H1 (cell line): ENCODE measurements around the gene RRAGC. TPM values are rescaled to one million over a fixed set of nuclear protein-coding genes. Genes with fewer than 3 reads are reported as not detected.

Source experiments
- ASH2L ChIP-seq: fragments of 200-600, 300-600 bp; sonication (generic); IDR thresholded peaks from one replicate; pipeline ENCODE4 v1.7.1; 2017; ENCODE audit warnings: low read length
- CTBP2 ChIP-seq: IDR thresholded peaks from 2 replicates; pipeline ENCODE4 v1.7.0; 2011; ENCODE audit warnings: borderline replicate concordance, mild to moderate bottlenecking, moderate library complexity, mixed read lengths, low read length; ENCODE audit not compliant: insufficient read depth, insufficient read length
- EGR1 ChIP-seq: IDR thresholded peaks from 2 replicates; pipeline ENCODE4 v1.6.1; 2011; ENCODE audit warnings: low read depth, low read length, borderline replicate concordance
- EZH2 ChIP-seq: fragments of 200-600 bp; sonication (generic); IDR thresholded peaks from 2 replicates; pipeline ENCODE4 v1.7.1; 2012; ENCODE audit warnings: low read depth, mild to moderate bottlenecking, moderate library complexity, low read length, inconsistent platforms; ENCODE audit not compliant: severe bottlenecking
- NANOG ChIP-seq: IDR thresholded peaks from 2 replicates; pipeline ENCODE4 v1.6.1; 2011; ENCODE audit warnings: low read length, low read depth, mild to moderate bottlenecking, inconsistent platforms; ENCODE audit not compliant: insufficient read depth, poor library complexity, severe bottlenecking
- POLR2A ChIP-seq, 2 experiments: IDR thresholded peaks; 1 replicate in 1 of 2; 2 replicates in 1 of 2; pipeline ENCODE4 v1.6.1; 2011; ENCODE audit warnings: low read depth in 2 of 2, low read length in 2 of 2, mild to moderate bottlenecking in 2 of 2; ENCODE audit errors: control extremely low read depth in 1 of 2
- RBBP5 ChIP-seq: IDR thresholded peaks from 2 replicates; pipeline ENCODE4 v1.7.1; 2012; ENCODE audit warnings: low read depth, mild to moderate bottlenecking, inconsistent platforms, low read length, moderate library complexity, borderline replicate concordance
- SIX5 ChIP-seq: IDR thresholded peaks from 2 replicates; pipeline ENCODE4 v1.6.1; 2011; ENCODE audit warnings: mild to moderate bottlenecking, low read depth, low read length
- polyA plus RNA-seq, 7 experiments: library from polyadenylated mRNA; depleted of rRNA in 3 of 7; stranded (reverse) in 5 of 7; unstranded in 2 of 7; fragments of >200 nt in 5 of 7; fragments of 200-250 nt in 2 of 7; gene quantifications; 1 replicate in 5 of 7; 2 replicates in 1 of 7; 4 replicates in 1 of 7; pipeline versions ENCODE4 v1.2.1 to v1.2.3, GENCODE V29; 2011 to 2013; ENCODE audit warnings: missing spikeins in 2 of 7, mixed read lengths in 2 of 7
- total RNA-seq: library from RNA; stranded (reverse); fragmentation: NEBNext Ultra II Directional; extraction: Animal tissue kit (Norgen Biotek cat#: 25700); gene quantifications from 2 replicates; pipeline ENCODE4 v1.2.1, GENCODE V29; 2021
- TF ChIP-seq, protein P1 (sequence below): fragments of 300-600 bp; sonication (generic); IDR thresholded peaks from 2 replicates; pipeline ENCODE4 v1.7.1; 2012; ENCODE audit warnings: low read length, moderate library complexity, mild to moderate bottlenecking, inconsistent platforms; ENCODE audit not compliant: insufficient replicate concordance

Gene RRAGC
- total and polyA plus RNA-seq, 2 of the 8 experiments (the other 6 are each of a cell fraction or from before 2014, with no cell fraction given): 12.0 to 16.5 TPM

DNA sequence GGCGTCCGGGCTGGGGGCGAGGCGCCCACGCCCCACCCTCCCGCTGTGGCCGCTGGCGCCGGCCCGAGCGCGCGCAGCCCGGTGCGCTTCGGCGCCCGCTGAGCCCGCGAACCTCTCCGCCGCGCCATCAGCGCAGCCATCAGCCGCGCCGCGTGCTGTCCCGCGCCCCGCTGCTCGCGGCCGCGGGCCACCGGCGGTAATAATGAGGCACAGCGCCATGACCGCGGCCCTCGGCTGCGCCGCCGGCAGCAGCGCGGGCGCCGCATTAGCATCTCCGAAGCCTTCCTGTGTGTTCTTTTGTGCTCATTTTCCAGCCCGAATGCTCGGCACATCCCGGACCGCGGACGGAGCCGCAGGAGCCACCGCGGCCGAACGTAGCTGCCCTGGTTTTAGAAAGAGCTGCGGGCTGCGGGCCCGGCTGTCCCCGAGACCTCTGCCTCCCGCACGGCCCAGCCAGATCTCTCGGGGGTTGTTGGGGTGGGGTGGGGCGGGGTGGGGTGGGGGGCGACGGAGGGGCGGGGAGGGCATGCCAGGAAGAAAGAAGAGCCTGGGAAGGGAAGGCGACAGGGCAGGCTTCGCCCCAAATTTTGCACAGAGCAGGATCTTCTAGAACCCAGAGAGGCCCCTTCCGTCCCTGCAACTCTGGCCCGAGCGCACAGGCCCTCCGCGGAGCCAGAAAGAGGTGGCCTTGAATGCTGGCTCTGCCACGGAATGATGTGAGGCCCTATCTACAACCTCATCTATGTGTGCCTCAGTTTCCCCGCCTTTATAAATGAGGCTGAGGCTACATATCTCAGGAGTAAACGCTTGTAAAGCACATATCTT, 55.3 kb downstream of the RRAGC start (continued):
- TF ChIP-seq, protein P1, sequence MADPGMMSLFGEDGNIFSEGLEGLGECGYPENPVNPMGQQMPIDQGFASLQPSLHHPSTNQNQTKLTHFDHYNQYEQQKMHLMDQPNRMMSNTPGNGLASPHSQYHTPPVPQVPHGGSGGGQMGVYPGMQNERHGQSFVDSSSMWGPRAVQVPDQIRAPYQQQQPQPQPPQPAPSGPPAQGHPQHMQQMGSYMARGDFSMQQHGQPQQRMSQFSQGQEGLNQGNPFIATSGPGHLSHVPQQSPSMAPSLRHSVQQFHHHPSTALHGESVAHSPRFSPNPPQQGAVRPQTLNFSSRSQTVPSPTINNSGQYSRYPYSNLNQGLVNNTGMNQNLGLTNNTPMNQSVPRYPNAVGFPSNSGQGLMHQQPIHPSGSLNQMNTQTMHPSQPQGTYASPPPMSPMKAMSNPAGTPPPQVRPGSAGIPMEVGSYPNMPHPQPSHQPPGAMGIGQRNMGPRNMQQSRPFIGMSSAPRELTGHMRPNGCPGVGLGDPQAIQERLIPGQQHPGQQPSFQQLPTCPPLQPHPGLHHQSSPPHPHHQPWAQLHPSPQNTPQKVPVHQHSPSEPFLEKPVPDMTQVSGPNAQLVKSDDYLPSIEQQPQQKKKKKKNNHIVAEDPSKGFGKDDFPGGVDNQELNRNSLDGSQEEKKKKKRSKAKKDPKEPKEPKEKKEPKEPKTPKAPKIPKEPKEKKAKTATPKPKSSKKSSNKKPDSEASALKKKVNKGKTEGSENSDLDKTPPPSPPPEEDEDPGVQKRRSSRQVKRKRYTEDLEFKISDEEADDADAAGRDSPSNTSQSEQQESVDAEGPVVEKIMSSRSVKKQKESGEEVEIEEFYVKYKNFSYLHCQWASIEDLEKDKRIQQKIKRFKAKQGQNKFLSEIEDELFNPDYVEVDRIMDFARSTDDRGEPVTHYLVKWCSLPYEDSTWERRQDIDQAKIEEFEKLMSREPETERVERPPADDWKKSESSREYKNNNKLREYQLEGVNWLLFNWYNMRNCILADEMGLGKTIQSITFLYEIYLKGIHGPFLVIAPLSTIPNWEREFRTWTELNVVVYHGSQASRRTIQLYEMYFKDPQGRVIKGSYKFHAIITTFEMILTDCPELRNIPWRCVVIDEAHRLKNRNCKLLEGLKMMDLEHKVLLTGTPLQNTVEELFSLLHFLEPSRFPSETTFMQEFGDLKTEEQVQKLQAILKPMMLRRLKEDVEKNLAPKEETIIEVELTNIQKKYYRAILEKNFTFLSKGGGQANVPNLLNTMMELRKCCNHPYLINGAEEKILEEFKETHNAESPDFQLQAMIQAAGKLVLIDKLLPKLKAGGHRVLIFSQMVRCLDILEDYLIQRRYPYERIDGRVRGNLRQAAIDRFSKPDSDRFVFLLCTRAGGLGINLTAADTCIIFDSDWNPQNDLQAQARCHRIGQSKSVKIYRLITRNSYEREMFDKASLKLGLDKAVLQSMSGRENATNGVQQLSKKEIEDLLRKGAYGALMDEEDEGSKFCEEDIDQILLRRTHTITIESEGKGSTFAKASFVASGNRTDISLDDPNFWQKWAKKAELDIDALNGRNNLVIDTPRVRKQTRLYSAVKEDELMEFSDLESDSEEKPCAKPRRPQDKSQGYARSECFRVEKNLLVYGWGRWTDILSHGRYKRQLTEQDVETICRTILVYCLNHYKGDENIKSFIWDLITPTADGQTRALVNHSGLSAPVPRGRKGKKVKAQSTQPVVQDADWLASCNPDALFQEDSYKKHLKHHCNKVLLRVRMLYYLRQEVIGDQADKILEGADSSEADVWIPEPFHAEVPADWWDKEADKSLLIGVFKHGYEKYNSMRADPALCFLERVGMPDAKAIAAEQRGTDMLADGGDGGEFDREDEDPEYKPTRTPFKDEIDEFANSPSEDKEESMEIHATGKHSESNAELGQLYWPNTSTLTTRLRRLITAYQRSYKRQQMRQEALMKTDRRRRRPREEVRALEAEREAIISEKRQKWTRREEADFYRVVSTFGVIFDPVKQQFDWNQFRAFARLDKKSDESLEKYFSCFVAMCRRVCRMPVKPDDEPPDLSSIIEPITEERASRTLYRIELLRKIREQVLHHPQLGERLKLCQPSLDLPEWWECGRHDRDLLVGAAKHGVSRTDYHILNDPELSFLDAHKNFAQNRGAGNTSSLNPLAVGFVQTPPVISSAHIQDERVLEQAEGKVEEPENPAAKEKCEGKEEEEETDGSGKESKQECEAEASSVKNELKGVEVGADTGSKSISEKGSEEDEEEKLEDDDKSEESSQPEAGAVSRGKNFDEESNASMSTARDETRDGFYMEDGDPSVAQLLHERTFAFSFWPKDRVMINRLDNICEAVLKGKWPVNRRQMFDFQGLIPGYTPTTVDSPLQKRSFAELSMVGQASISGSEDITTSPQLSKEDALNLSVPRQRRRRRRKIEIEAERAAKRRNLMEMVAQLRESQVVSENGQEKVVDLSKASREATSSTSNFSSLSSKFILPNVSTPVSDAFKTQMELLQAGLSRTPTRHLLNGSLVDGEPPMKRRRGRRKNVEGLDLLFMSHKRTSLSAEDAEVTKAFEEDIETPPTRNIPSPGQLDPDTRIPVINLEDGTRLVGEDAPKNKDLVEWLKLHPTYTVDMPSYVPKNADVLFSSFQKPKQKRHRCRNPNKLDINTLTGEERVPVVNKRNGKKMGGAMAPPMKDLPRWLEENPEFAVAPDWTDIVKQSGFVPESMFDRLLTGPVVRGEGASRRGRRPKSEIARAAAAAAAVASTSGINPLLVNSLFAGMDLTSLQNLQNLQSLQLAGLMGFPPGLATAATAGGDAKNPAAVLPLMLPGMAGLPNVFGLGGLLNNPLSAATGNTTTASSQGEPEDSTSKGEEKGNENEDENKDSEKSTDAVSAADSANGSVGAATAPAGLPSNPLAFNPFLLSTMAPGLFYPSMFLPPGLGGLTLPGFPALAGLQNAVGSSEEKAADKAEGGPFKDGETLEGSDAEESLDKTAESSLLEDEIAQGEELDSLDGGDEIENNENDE: no peak
- TF ChIP-seq CTBP2: no peak
- TF ChIP-seq POLR2A (IDR thresholded peaks at IDR 0.05; ENCODE audit: control extremely low read depth in 1 of 2, low read depth in 2 of 2, low read length in 2 of 2): no peak
- peak; percentile 98 for TF ChIP-seq NANOG
- no peak for TF ChIP-seq EZH2
- peak; percentile 55 for TF ChIP-seq EGR1
- no peak for TF ChIP-seq RBBP5
- no peak for TF ChIP-seq ASH2L
- no peak for TF ChIP-seq SIX5
